SK-N-MC (cell line): ENCODE data around the gene MARK3.

ENCODE experiments used
- DNase-seq: peaks from one replicate; pipeline ENCODE4 v3.0.0-alpha.2; 2011; ENCODE audit warnings: low read depth, low spot score
- H3K27ac ChIP-seq: fragments of 200-600 bp; sonication (generic); 2 replicates; pipeline ENCODE4 v1.5.1; 2016; ENCODE audit warnings: mixed run types
- H3K36me3 ChIP-seq: fragments of 200-600 bp; sonication (generic); 2 replicates; pipeline ENCODE4 v1.6.1; 2017; ENCODE audit warnings: antibody characterized with exemption, low read length, mixed read lengths; ENCODE audit not compliant: insufficient read depth
- H3K4me3 ChIP-seq: fragments of 200-600 bp; sonication (generic); 2 replicates; pipeline ENCODE4 v1.5.1; 2016
- H3K9ac ChIP-seq: fragments of 200-600 bp; sonication (generic); 2 replicates; pipeline ENCODE4 v1.8.0; 2017; ENCODE audit warnings: mixed run types, mixed read lengths; ENCODE audit not compliant: insufficient read length
- H3K9me3 ChIP-seq: fragments of 200-600 bp; sonication (generic); 2 replicates; pipeline ENCODE4 v1.6.1; 2017; ENCODE audit warnings: low read depth, mild to moderate bottlenecking, antibody characterized with exemption, low read length, moderate library complexity, mixed read lengths
- EZH2 ChIP-seq: fragments of 200-600 bp; sonication (generic); IDR thresholded peaks from one replicate; pipeline ENCODE4 v1.6.1; 2017; ENCODE audit warnings: antibody characterized with exemption
- FOXP2 ChIP-seq: optimal IDR thresholded peaks from 2 replicates; pipeline ENCODE3; 2011; ENCODE audit warnings: mild to moderate bottlenecking, moderate library complexity; ENCODE audit not compliant: insufficient read depth; ENCODE audit errors: extremely low read length, control extremely low read depth
- POLR2AphosphoS5 ChIP-seq: IDR thresholded peaks from 2 replicates; pipeline ENCODE4 v1.6.1; 2012; ENCODE audit warnings: mild to moderate bottlenecking, low read depth, low read length, borderline replicate concordance

The MARK3 gene

DNA sequence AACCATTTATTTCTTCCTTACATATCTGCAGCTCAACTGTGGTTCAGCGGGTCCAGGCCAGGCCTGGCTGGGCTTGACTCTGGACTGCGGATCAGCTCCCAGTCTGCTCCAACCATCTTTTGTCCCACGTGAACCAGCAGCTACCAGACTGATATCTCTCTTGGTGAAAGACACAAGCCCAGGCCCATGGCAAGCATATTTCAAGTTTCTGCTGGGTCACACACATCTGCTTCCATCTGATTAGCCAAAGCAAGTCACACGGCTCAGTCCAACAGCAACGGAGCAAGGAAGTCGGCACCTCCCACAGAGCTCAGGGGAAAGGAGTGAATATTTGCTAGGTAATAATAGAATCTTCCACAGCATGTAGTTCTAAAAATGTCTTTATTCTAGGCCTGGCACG, 24.7 kb upstream of the MARK3 start:
- DNase-seq: no peak
- no peak for TF ChIP-seq EZH2
- no peak overlapping the region for H3K27ac ChIP-seq
- H3K9me3 ChIP-seq: peaks cover 14% of the 10 kb centered on the region
- no peak overlapping the region for H3K9ac ChIP-seq
- no peaks in the 10 kb centered on the region for H3K36me3 ChIP-seq
- no peak overlapping the region for H3K4me3 ChIP-seq

DNA sequence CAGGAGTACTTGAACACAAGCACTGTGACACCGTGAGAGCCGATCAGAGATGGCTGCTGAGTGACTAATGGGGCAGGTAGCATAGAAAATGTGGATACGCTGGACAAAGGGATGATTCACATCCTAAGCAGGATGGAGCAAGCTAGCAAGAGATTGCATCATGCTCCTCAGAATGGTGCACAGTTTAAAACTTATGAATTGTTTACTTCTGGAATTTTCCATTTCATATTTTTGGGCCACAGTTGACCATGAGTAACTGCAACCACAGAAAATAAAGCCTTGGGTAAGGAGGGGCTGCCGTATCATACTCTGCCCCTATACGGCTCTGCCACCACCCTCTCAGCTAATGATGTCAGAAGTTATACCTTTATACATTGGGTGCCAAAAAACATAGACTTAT, 23.3 kb upstream of the MARK3 start:
- Histone ChIP-seq H3K27ac (no peak overlapping the region), H3K36me3 (no peaks in the 10 kb centered on the region), H3K9me3 (peaks cover 14% of the 10 kb centered on the region), H3K4me3 (no peak overlapping the region), H3K9ac (no peak overlapping the region)
- TF ChIP-seq FOXP2 (no peak), EZH2 (no peak), POLR2AphosphoS5 (no peak)
- DNase-seq: no peak

DNA sequence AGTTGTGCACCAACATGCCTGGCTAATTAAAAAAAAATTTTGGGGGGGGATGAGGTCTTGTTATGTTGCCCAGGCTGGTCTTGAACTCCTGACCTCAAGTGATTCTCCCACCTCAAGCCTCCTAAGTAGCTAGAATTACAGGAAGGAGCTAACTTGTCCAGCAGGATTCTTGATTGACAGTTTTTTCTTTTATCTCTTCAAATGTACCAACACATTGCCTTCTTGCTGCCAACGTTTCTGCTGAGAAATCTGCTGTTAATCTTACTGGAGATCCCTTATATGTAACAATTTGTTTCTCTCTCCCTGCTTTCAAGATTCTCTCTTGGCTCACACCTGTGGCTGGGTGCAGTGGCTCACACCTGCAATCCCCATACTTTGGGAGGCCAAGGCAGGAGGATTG, 22.4 kb upstream of the MARK3 start:
- no peak for DNase-seq
- no peak for TF ChIP-seq EZH2
- TF ChIP-seq FOXP2: no peak
- no peak for TF ChIP-seq POLR2AphosphoS5

GRCh38 chr14:103366741-103367140, 18.5 kb upstream of the MARK3 start:
- H3K27ac ChIP-seq: no peak overlapping the region
- TF ChIP-seq POLR2AphosphoS5: no peak
- no peak for TF ChIP-seq EZH2
- TF ChIP-seq FOXP2: no peak

More for the DNA sequence above, 22.4 kb upstream of the MARK3 start:
- no peaks in the 10 kb centered on the region for H3K36me3 ChIP-seq
- H3K4me3 ChIP-seq: no peak overlapping the region
- H3K9ac ChIP-seq: no peak overlapping the region
- peaks cover 14% of the 10 kb centered on the region for H3K9me3 ChIP-seq
- H3K27ac ChIP-seq: no peak overlapping the region

DNA sequence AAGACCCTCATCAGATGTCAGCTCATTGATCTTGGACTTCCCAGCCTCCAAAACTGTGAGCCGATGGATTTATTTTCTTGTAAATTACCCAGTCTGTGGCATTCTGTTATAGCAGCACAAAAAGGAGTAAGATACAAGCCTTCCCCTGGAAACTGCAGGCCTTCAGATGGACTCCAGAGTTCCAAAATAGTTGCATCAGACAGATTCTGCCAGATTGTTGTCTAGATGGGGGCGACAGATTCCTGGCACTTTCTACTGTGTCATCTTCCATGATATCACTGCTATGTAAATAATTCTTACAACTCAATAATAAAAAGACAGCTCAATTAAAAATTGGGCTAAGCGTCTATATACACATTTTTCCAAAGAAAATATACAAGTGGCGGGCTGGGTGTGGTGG, 17.2 kb upstream of the MARK3 start:
- Histone ChIP-seq H3K36me3 (no peaks in the 10 kb centered on the region), H3K4me3 (no peak overlapping the region), H3K9ac (no peak overlapping the region), H3K27ac (peak overlapping the region; percentile 48), H3K9me3 (0 out of 2 replicates have a peak, but pooled peaks cover under 1% of the 10 kb centered on the region)
- DNase-seq: no peak
- TF ChIP-seq POLR2AphosphoS5 (no peak), EZH2 (no peak), FOXP2 (no peak)

More at GRCh38 chr14:103366741-103367140, 18.5 kb upstream of the MARK3 start:
- no peak for DNase-seq
- H3K9ac ChIP-seq: no peak overlapping the region
- no peaks in the 10 kb centered on the region for H3K36me3 ChIP-seq
- peaks cover 12% of the 10 kb centered on the region for H3K9me3 ChIP-seq
- H3K4me3 ChIP-seq: no peak overlapping the region

DNA sequence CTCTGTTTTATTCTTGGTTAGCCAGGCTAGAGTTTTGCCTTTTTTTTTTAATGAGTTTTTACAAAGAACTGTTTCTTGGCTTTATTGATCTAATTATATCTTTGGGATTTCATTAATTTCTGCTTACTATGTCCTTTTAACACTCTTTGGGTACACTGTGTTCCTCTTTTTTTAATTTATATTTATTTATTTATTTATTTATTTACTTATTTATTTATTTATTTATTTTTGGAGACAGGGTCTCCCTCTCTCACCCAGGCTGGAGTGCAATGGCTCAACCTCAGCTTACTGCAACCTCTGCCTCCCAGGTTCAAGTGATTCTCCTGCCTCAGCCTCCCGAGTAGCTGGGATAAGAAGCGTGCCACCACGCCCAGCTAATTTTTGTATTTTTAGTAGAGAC, 15.1 kb upstream of the MARK3 start:
- H3K9me3 ChIP-seq: no peaks in the 10 kb centered on the region
- no peak overlapping the region for H3K9ac ChIP-seq
- DNase-seq: no peak
- 0 out of 2 replicates have a peak overlapping the region, but pooled peaks have one; percentile 34 for H3K27ac ChIP-seq
- TF ChIP-seq EZH2 (no peak), POLR2AphosphoS5 (no peak), FOXP2 (no peak)
- H3K36me3 ChIP-seq: no peaks in the 10 kb centered on the region
- no peak overlapping the region for H3K4me3 ChIP-seq

- no peaks in the 10 kb centered on the region for H3K36me3 ChIP-seq
- TF ChIP-seq FOXP2 (no peak), POLR2AphosphoS5 (no peak), EZH2 (no peak)
- no peak overlapping the region for H3K4me3 ChIP-seq
- H3K9me3 ChIP-seq: no peaks in the 10 kb centered on the region
- no peak overlapping the region for H3K9ac ChIP-seq
- DNase-seq: no peak
- no peak overlapping the region for H3K27ac ChIP-seq
Measured at GRCh38 chr14:103372017-103372416, 13.2 kb upstream of the MARK3 start.

- no peak overlapping the region for H3K27ac ChIP-seq
Measured at GRCh38 chr14:103372552-103373304, 12.5 kb upstream of the MARK3 start.

GRCh38 chr14:103374121-103374520, 11.1 kb upstream of the MARK3 start:
- TF ChIP-seq FOXP2: no peak
- TF ChIP-seq POLR2AphosphoS5: no peak
- TF ChIP-seq EZH2: no peak
- no peaks in the 10 kb centered on the region for H3K36me3 ChIP-seq
- no peaks in the 10 kb centered on the region for H3K9me3 ChIP-seq
- H3K9ac ChIP-seq: no peak overlapping the region
- no peak for DNase-seq
- no peak overlapping the region for H3K27ac ChIP-seq
- H3K4me3 ChIP-seq: no peak overlapping the region

More at GRCh38 chr14:103372552-103373304, 12.5 kb upstream of the MARK3 start:
- Histone ChIP-seq H3K9me3 (no peaks in the 10 kb centered on the region), H3K9ac (no peak overlapping the region), H3K4me3 (no peak overlapping the region), H3K36me3 (no peaks in the 10 kb centered on the region)
- no peak for TF ChIP-seq POLR2AphosphoS5
- no peak for DNase-seq

- Histone ChIP-seq H3K9me3 (no peaks in the 10 kb centered on the region), H3K36me3 (no peaks in the 10 kb centered on the region), H3K4me3 (no peak overlapping the region), H3K27ac (no peak overlapping the region), H3K9ac (no peak overlapping the region)
- TF ChIP-seq FOXP2 (no peak), POLR2AphosphoS5 (no peak), EZH2 (no peak)
- no peak for DNase-seq
Measured at GRCh38 chr14:103377522-103378037, 7.6 kb upstream of the MARK3 start.
